Activated T-helper 17 cell treated with anti-CD3 and anti-CD28 coated beads, Interleukin-2, amount 50 U/mL, for 72 hours (primary cell): ENCODE data around the gene GTF3C5. TPM values are rescaled to one million over a fixed set of nuclear protein-coding genes. Genes with fewer than 3 reads are reported as not detected.
"Not testable (repeated sequence)": the region's sequence is repeated elsewhere in the genome, so short reads cannot be mapped to it uniquely, and the experiment has no call there.

Experiments used
- ATAC-seq: fragments of 150-1000 bp; cut with Tn5 transposase; replicated peaks from 2 replicates; pipeline ENCODE4 v1.10.0; 2021; ENCODE audit warnings: mild to moderate bottlenecking, moderate library complexity
- H3K27ac Mint-ChIP-seq: one replicate; pipeline ENCODE4 v1.8.0; 2022; ENCODE audit warnings: mixed read lengths
- H3K27me3 Mint-ChIP-seq: one replicate; pipeline ENCODE4 v1.8.0; 2022; ENCODE audit warnings: mixed read lengths
- H3K36me3 Mint-ChIP-seq: one replicate; pipeline ENCODE4 v1.8.0; 2022; ENCODE audit warnings: low read depth, mild to moderate bottlenecking, mixed read lengths
- H3K4me1 Mint-ChIP-seq: one replicate; pipeline ENCODE4 v1.8.0; 2022; ENCODE audit warnings: mixed read lengths
- H3K4me3 Mint-ChIP-seq: one replicate; pipeline ENCODE4 v1.8.0; 2022; ENCODE audit warnings: mild to moderate bottlenecking, mixed read lengths
- H3K9me3 Mint-ChIP-seq: one replicate; pipeline ENCODE4 v1.8.0; 2022; ENCODE audit warnings: mixed read lengths
- total RNA-seq, 2 donors: library from RNA; stranded (reverse); gene quantifications; one replicate each; pipeline ENCODE4 v1.2.3, GENCODE V29; 2022

Gene GTF3C5
- total RNA-seq, 2 donors from 2014 or later, result 83.3 to 118 TPM

DNA sequence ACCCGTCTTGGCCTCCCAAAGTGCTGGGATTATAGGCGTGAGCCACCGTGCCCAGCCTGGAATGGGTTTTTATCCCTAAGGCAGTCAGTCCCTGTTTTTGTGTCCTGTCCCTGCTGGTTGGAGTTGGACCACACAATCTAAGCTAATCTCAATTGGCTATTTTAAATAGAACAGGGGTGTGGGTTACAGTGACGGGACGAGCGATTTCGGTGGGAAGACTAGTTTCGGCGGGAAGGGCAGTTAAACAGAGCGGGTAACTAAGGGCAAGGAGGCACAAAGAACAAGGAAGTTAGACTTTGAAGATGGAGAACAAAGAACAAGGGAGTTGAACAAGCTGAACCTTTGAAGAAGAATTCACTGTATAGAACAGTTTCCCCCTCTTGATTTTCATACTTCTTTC is 1.4 kb downstream of the GTF3C5 start:
- H3K36me3 Mint-ChIP-seq, result peaks cover 37% of the 10 kb centered on the region
- H3K27ac Mint-ChIP-seq, result peak overlapping the region; percentile 96
- H3K4me3 Mint-ChIP-seq, result peak overlapping the region; percentile 95
- peaks cover 23% of the 10 kb centered on the region for H3K4me1 Mint-ChIP-seq
- ATAC-seq, result no peak
- no peaks in the 10 kb centered on the region for H3K9me3 Mint-ChIP-seq
- no peaks in the 10 kb centered on the region for H3K27me3 Mint-ChIP-seq

DNA sequence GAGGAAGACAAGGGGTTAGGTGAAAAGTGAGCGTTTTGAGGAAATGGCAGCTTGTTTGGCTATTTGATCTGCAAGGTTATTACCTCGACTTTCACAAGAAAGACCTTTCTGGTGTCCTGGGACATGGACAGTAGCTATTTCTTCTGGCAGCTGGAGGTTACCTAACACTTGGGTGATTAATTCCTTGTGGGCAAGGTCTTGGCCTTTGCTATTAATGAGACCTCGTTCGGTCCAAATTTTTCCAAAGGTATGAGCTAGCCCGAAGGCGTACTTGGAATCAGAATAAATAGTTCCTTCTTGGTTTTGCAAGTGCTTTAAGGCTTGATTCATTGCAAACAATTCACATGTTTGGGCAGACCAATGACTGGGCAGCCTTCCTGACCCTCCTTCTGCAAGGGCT is 4.9 kb downstream of the GTF3C5 start:
- Mint-ChIP-seq H3K36me3 (peaks cover 40% of the 10 kb centered on the region), H3K27ac (no peak overlapping the region), H3K4me1 (peaks cover 22% of the 10 kb centered on the region), H3K9me3 (no peaks in the 10 kb centered on the region), H3K27me3 (no peaks in the 10 kb centered on the region), H3K4me3 (no peak overlapping the region)
- ATAC-seq, result no peak

DNA sequence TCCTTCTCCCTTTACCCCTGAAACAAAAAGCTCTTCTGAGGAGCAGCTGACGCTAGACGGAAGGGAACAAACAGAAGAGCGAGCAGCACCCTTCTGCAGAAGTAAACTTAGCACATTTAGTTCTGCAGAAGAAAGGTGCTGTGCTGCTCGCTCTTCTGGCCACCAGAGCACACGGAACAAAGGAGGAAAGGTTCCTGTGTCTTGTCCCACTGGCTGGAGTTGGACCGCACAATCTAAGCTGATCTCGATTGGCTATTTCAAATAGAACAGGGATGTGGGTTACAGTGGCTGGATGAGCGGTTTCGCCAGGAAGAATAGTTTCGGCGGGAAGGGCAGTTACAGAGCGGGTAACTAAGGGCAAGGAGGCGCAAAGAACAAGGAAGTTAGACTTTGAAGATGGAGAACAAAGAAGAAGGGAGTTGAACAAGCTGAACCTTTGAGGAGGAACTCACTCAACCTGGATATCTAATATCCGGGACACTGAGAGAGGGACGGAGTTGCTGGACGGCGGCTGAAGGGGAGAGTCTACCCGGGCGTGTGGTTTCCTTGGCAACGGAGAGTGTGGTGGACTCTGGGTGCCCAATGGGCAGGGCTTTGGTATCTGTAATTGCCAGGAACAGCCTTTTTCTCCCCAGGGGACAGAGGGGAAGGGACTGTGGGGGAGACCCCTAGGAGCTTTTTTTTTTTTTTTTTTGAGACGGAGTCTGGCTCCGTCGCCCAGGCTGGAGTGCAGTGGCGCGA is 7.1 kb downstream of the GTF3C5 start:
- no peaks in the 10 kb centered on the region for H3K27me3 Mint-ChIP-seq
- no peak overlapping the region for H3K27ac Mint-ChIP-seq
- H3K36me3 Mint-ChIP-seq, result peaks cover 38% of the 10 kb centered on the region
- ATAC-seq, result no peak
- H3K4me1 Mint-ChIP-seq, result peaks cover 6% of the 10 kb centered on the region
- no peaks in the 10 kb centered on the region for H3K9me3 Mint-ChIP-seq
- H3K4me3 Mint-ChIP-seq, result no peak overlapping the region

DNA sequence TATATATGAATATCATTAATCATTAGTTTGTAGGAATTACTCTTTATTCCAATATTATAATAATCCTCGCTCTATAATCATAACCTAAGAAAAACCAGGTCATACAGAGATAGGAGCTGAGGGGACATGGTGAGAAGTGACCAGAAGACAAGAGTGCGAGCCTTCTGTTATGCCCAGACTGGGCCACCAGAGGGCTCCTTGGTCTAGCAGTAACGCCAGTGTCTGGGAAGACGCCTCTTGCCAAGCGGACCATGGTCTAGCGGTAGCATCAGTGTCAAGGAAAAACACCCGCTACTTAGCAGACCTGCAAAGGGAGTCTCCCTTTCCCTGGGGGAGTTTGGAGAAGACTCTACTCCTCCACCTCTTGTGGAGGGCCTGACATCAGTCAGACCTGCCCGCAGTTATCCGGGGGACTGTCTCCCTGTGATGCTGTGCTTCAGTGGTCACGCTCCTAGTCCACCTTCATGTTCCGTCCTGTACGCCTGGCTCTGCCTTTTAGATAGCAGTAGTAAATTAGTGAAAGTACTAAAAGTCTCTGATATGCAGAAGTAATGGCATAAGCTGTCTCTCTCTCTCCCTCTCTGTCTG is 10.2 kb downstream of the GTF3C5 start:
- not testable (repeated sequence) for H3K27me3 Mint-ChIP-seq, H3K4me3 Mint-ChIP-seq, ATAC-seq, H3K9me3 Mint-ChIP-seq, H3K27ac Mint-ChIP-seq
- Mint-ChIP-seq H3K36me3 (peaks cover 66% of the 10 kb centered on the region), H3K4me1 (peaks cover 10% of the 10 kb centered on the region)

DNA sequence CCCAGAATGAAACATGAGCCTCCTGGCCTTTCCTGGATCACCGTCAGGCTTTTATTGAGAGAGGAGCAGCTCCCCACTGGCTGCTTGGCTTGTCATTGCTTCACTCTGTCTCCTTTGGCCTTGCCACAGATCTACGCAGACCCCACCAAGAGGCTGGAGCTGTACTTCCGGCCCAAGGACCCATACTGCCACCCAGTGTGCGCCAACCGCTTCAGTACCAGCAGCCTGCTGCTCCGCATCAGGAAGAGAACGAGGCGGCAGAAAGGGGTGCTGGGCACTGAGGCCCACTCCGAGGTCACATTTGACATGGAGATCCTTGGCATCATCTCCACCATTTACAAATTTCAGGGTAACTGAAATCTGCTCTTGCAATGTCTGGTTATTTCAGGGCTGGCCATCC is 11.2 kb downstream of the GTF3C5 start:
- no peak overlapping the region for H3K27ac Mint-ChIP-seq
- H3K36me3 Mint-ChIP-seq, result peaks cover 72% of the 10 kb centered on the region
- H3K4me3 Mint-ChIP-seq, result no peak overlapping the region
- no peak for ATAC-seq
- peaks cover 10% of the 10 kb centered on the region for H3K4me1 Mint-ChIP-seq
- no peaks in the 10 kb centered on the region for H3K9me3 Mint-ChIP-seq
- H3K27me3 Mint-ChIP-seq, result no peaks in the 10 kb centered on the region

DNA sequence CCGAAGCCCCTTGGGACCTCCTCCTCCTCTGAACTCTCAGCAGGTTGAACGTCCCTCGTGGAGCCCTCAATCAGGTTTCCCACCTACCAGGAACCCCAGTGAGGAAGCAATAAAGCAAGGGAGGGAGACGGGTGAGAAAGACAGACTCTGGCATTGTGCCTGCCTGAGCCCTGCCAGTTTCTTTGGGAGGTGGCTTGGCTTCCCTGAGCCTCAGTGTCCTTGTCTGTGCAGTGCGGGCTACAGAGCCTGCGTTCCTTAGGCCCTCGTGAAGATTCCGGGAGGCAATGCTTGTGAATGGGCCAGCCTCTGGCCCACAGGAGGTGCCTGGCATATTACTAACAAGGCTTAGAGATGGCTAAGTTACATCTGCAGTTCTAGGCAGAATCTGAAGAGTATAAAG is 11.9 kb downstream of the GTF3C5 start:
- H3K36me3 Mint-ChIP-seq, result peaks cover 72% of the 10 kb centered on the region
- H3K4me1 Mint-ChIP-seq, result peaks cover 10% of the 10 kb centered on the region
- no peaks in the 10 kb centered on the region for H3K9me3 Mint-ChIP-seq
- H3K4me3 Mint-ChIP-seq, result no peak overlapping the region
- no peak for ATAC-seq
- no peaks in the 10 kb centered on the region for H3K27me3 Mint-ChIP-seq
- H3K27ac Mint-ChIP-seq, result no peak overlapping the region

DNA sequence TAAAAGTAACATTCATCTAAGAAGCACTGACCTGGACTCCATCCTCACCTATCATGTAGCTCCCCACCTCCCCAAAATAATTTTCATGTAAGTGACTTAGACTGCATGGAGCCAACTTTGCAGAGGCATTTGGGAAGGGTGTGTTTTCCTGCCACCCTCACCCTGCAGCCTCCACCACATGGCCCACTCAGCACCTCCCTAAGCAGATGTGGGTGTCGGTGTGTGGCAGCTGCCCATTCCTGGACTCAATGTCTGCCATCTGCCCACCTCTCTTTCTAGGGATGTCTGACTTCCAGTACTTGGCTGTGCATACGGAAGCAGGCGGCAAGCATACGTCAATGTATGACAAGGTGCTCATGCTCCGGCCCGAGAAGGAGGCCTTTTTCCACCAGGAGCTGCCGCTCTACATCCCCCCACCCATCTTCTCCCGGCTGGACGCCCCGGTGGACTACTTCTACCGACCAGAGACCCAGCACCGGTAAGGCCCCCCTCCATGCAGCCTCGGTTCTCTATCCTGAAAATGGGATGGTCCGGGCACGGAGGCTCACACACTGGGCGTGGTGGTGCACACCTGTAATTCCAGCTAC is 12.7 kb downstream of the GTF3C5 start:
- H3K9me3 Mint-ChIP-seq, result no peaks in the 10 kb centered on the region
- H3K27ac Mint-ChIP-seq, result no peak overlapping the region
- ATAC-seq, result no peak
- H3K4me3 Mint-ChIP-seq, result no peak overlapping the region
- H3K4me1 Mint-ChIP-seq, result peaks cover 10% of the 10 kb centered on the region
- no peaks in the 10 kb centered on the region for H3K27me3 Mint-ChIP-seq
- peaks cover 66% of the 10 kb centered on the region for H3K36me3 Mint-ChIP-seq

DNA sequence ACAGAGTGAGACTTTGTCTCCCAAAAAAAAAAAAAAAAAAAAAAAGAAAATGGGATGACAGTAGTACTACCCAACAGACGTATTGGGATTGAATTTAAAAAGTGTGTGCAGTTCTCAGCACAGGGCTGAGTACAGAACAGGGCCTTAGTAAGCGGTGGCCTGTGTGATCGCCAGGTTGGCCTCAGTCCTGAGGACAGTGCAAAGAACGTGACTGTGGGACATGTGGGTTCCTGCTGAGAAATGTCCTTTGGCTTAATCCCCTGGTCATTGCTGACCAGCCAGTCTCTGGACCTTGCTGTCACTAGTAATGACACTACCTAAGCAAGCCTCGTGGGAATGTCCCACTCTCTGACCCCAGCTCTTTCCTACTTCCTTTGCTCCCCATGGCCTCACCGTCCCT is 13.3 kb downstream of the GTF3C5 start:
- no peak for ATAC-seq
- Mint-ChIP-seq H3K9me3 (no peaks in the 10 kb centered on the region), H3K4me3 (no peak overlapping the region), H3K27me3 (no peaks in the 10 kb centered on the region), H3K36me3 (peaks cover 67% of the 10 kb centered on the region), H3K27ac (peak overlapping the region; percentile 20), H3K4me1 (peaks cover 10% of the 10 kb centered on the region)

DNA sequence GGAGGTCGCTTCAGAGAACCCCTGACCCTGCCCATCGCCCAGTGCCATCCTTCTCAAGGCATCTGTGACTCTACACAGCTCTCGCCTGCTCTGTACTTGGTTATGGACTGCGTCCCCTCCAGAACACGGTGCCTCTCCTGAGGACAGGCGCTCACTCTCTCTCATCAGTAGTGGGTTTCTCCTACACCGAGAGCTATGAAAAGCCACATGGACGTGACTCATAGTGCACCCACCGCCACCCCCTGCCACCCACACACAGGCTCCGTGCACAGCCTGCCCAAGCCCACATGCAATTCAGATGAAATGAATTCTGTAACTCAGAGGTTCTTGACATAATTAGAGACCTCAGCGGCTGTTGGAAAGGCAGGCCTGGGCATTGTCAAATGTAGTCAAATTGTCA is 13.9 kb downstream of the GTF3C5 start:
- peak; percentile 31 for ATAC-seq
- Mint-ChIP-seq H3K4me3 (no peak overlapping the region), H3K27me3 (no peaks in the 10 kb centered on the region), H3K36me3 (peaks cover 73% of the 10 kb centered on the region), H3K4me1 (peaks cover 10% of the 10 kb centered on the region), H3K9me3 (no peaks in the 10 kb centered on the region), H3K27ac (peak overlapping the region; percentile 20)

DNA sequence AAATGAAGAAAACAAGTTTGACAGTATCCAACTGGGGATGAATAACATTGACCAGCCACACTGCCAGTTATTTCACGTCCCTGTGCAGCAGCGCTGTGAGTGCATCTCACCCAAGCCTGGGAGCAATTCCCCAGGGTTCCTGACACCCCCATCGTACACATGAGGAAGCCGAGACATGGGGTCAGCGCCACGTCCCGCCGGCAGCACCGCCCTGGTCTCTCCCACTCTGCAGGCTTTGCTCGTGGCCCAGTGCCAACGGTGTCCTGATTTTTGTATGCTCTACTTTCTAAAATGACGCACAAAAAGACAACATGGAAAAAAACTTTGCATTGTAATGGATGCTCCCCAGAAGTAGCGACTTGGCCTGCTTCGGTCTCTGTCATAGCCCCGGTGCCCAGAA is 14.3 kb downstream of the GTF3C5 start:
- peaks cover 77% of the 10 kb centered on the region for H3K36me3 Mint-ChIP-seq
- H3K27me3 Mint-ChIP-seq, result no peaks in the 10 kb centered on the region
- H3K4me3 Mint-ChIP-seq, result no peak overlapping the region
- no peaks in the 10 kb centered on the region for H3K9me3 Mint-ChIP-seq
- no peak for ATAC-seq
- no peak overlapping the region for H3K27ac Mint-ChIP-seq
- peaks cover 8% of the 10 kb centered on the region for H3K4me1 Mint-ChIP-seq

DNA sequence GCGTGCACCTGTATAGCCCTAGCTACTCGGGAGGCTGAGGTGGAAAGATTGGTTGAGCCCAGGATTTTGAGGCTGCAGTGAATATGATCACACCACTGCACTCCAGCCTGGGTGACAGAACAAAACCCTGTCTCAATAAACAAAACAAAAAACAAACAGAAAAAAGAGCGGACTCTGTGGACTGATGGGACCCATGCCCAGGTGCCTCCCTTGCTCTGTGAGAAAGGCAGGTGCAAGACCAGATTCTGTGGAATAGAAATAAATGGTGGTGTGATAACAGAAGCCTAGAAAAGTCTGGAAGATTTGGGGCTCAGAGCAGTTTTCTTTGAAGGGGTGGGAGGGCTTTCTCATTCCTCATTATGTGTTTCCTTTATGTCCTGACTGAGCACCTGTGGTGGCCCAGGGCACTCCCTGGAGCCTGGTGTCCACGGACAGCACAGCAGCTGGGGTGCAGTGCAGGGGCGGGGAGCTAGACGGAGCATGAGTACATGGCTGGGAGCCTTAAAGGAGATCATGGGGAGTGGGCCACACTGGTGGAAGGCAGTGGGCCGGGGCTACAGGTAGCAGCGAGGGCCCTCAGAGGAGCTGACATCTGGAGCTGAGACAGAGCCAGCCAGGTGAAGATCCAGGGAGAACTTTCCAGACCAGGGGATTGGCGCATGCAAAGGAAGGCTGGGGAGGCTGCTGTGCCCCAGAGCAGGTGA is 15.6 kb downstream of the GTF3C5 start:
- peaks cover 6% of the 10 kb centered on the region for H3K4me1 Mint-ChIP-seq
- no peak overlapping the region for H3K4me3 Mint-ChIP-seq
- H3K36me3 Mint-ChIP-seq, result peaks cover 86% of the 10 kb centered on the region
- no peak for ATAC-seq
- H3K9me3 Mint-ChIP-seq, result no peaks in the 10 kb centered on the region
- H3K27ac Mint-ChIP-seq, result peak overlapping the region; percentile 72
- no peaks in the 10 kb centered on the region for H3K27me3 Mint-ChIP-seq

DNA sequence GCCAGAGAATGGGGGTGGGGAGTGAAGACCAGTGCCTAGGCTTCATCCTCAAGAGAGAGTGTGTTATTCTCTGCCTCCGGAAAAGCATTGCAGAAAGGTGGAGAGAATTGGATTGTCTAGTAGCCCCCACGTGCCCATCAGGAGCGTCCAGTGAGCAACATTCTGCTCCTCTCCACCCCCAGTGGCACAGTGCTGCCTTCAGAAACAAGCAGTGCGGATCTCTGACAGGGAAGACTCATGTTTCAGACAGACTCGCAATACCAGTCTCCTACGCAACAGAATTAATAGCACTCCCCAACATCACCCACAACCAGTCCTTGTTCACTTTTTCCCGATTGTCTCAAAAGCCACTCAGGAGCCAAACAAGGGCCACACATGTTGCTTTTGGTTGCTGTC is 16.1 kb downstream of the GTF3C5 start:
- peaks cover 6% of the 10 kb centered on the region for H3K4me1 Mint-ChIP-seq
- no peaks in the 10 kb centered on the region for H3K9me3 Mint-ChIP-seq
- H3K27ac Mint-ChIP-seq, result peak overlapping the region; percentile 72
- no peak overlapping the region for H3K4me3 Mint-ChIP-seq
- no peak for ATAC-seq
- H3K27me3 Mint-ChIP-seq, result no peaks in the 10 kb centered on the region
- H3K36me3 Mint-ChIP-seq, result peaks cover 86% of the 10 kb centered on the region

DNA sequence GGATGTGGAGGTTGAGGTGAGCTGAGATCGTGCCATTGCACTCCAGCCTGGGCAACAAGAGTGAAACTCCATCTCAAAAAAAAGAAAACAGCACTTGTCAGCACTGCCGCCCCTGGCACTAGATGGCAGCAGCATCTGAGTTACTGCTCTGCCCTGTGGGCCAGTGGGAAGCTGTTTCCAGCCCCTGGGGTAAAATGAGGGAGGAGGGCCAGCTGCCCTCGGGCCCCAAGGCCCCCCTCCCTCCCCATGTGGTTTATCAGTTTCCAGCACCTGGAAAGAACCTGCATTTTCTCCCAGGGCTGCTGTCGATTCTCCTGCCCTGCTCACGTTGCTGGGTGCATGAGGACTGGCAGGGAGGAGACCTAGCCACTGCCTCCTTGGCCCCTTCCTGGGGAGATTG is 17.8 kb downstream of the GTF3C5 start:
- peaks cover 86% of the 10 kb centered on the region for H3K36me3 Mint-ChIP-seq
- peak; percentile 69 for ATAC-seq

DNA sequence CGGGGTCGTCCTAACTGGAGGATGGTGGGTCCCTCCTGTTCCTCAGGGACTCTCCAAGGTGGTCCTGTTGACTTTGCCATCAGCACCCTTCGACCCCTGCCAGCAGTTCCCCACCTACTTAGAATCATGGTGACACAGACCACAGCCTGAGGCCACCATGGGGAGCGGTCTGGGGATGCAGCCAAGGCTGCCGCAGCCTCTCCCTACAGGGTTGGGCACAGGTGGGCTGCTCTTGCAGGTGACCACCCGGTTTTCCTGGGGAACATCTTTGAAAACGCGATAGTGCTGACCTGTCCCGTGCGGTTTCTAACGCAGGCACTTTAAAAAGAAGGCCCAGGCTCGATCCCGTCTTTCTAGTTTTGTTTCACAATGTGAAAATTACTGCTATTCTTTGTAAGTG is 18.2 kb downstream of the GTF3C5 start:
- Mint-ChIP-seq H3K4me3 (no peak overlapping the region), H3K9me3 (no peaks in the 10 kb centered on the region), H3K27ac (no peak overlapping the region), H3K4me1 (peaks cover 6% of the 10 kb centered on the region), H3K36me3 (peaks cover 86% of the 10 kb centered on the region), H3K27me3 (no peaks in the 10 kb centered on the region)
- ATAC-seq, result no peak

More for the DNA sequence above, 17.8 kb downstream of the GTF3C5 start:
- Mint-ChIP-seq H3K27ac (no peak overlapping the region), H3K4me3 (no peak overlapping the region), H3K4me1 (peaks cover 6% of the 10 kb centered on the region), H3K27me3 (no peaks in the 10 kb centered on the region), H3K9me3 (no peaks in the 10 kb centered on the region)

DNA sequence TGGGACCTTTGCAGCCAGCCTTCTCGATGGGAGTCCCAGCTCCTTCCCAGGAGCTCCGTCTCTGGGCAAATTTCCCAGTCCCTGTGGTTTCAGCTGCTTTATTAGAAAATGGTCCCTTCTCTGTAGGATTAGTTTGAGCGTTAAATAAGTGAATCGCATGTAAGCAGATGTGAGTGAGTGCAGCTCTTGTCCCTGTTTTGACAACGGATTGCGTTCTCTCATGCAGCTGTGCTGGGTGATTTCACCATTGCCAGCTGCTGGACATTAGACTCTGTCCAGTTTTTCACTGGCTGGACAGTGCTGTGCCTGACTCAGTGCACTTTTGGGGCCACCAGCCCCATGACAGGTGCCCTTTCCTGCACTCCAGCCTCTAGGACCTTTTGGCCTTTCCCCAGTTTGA is 19.3 kb downstream of the GTF3C5 start:
- Mint-ChIP-seq H3K4me1 (no peaks in the 10 kb centered on the region), H3K36me3 (peaks cover 83% of the 10 kb centered on the region), H3K27ac (no peak overlapping the region), H3K9me3 (no peaks in the 10 kb centered on the region), H3K27me3 (no peaks in the 10 kb centered on the region), H3K4me3 (no peak overlapping the region)
- ATAC-seq, result no peak
